Osteocyte (in vitro differentiated cells): Measurements from ENCODE around the gene MCFD2. TPM values are rescaled to one million over a fixed set of nuclear protein-coding genes. Genes with fewer than 3 reads are reported as not detected.

Experiments
- DNase-seq: peaks from one replicate; pipeline ENCODE4 v3.0.0; 2021; ENCODE audit warnings: mixed read lengths; ENCODE audit not compliant: unreplicated experiment; ENCODE audit errors: extremely low spot score
- H3K27ac Mint-ChIP-seq: one replicate; pipeline ENCODE4 v1.8.0; 2021; ENCODE audit warnings: mild to moderate bottlenecking, mixed read lengths; ENCODE audit not compliant: unreplicated experiment
- H3K27me3 Mint-ChIP-seq: one replicate; pipeline ENCODE4 v1.8.0; 2021; ENCODE audit warnings: mixed read lengths; ENCODE audit not compliant: unreplicated experiment
- H3K36me3 Mint-ChIP-seq: one replicate; pipeline ENCODE4 v1.8.0; 2021; ENCODE audit warnings: mixed read lengths; ENCODE audit not compliant: unreplicated experiment
- H3K4me1 Mint-ChIP-seq: one replicate; pipeline ENCODE4 v1.8.0; 2021; ENCODE audit warnings: mixed read lengths; ENCODE audit not compliant: unreplicated experiment
- H3K4me3 Mint-ChIP-seq: one replicate; pipeline ENCODE4 v1.8.0; 2021; ENCODE audit warnings: mild to moderate bottlenecking, moderate library complexity, mixed read lengths; ENCODE audit not compliant: unreplicated experiment
- H3K9me3 Mint-ChIP-seq: one replicate; pipeline ENCODE4 v1.8.0; 2021; ENCODE audit warnings: mixed read lengths; ENCODE audit not compliant: unreplicated experiment
- CTCF ChIP-seq: fragments of 200-600 bp; sonication (generic); IDR thresholded peaks from 2 replicates; pipeline ENCODE4 v1.5.0; 2021; ENCODE audit warnings: antibody characterized with exemption, mild to moderate bottlenecking, moderate library complexity
- total RNA-seq: library from RNA; stranded (reverse); gene quantifications from 2 replicates; pipeline ENCODE4 v1.2.1, GENCODE V29; 2021

The MCFD2 gene
- total RNA-seq, 1 donor from 2014 or later: 106 TPM

- H3K4me1 Mint-ChIP-seq: peaks cover 50% of the 10 kb centered on the region
- H3K27ac Mint-ChIP-seq: no peak overlapping the region
- no peaks in the 10 kb centered on the region for H3K36me3 Mint-ChIP-seq
- H3K4me3 Mint-ChIP-seq: no peak overlapping the region
- no peak for DNase-seq
- peaks cover 8% of the 10 kb centered on the region for H3K9me3 Mint-ChIP-seq
- TF ChIP-seq CTCF: no peak
- H3K27me3 Mint-ChIP-seq: no peaks in the 10 kb centered on the region
Observed at GRCh38 chr2:46886268-46887027, 29.2 kb downstream of the MCFD2 start.

GRCh38 chr2:46885376-46885775, 30.2 kb downstream of the MCFD2 start:
- Mint-ChIP-seq H3K4me1 (peaks cover 58% of the 10 kb centered on the region), H3K36me3 (no peaks in the 10 kb centered on the region), H3K27ac (peak overlapping the region; percentile 72), H3K9me3 (peaks cover 8% of the 10 kb centered on the region), H3K27me3 (no peaks in the 10 kb centered on the region), H3K4me3 (no peak overlapping the region)
- DNase-seq: no peak
- TF ChIP-seq CTCF: no peak

- Mint-ChIP-seq H3K4me3 (no peak overlapping the region), H3K27ac (no peak overlapping the region), H3K9me3 (no peaks in the 10 kb centered on the region), H3K4me1 (peaks cover 33% of the 10 kb centered on the region), H3K36me3 (no peaks in the 10 kb centered on the region), H3K27me3 (no peaks in the 10 kb centered on the region)
- no peak for TF ChIP-seq CTCF
- no peak for DNase-seq
Observed at GRCh38 chr2:46879511-46879910, 36.1 kb downstream of the MCFD2 start.

- Mint-ChIP-seq H3K27me3 (no peaks in the 10 kb centered on the region), H3K4me1 (peaks cover 35% of the 10 kb centered on the region), H3K36me3 (no peaks in the 10 kb centered on the region), H3K27ac (no peak overlapping the region), H3K9me3 (no peaks in the 10 kb centered on the region), H3K4me3 (no peak overlapping the region)
- no peak for DNase-seq
- no peak for TF ChIP-seq CTCF
Observed at GRCh38 chr2:46878886-46879285, 36.7 kb downstream of the MCFD2 start.

- Mint-ChIP-seq H3K4me3 (no peak overlapping the region), H3K4me1 (peaks cover 41% of the 10 kb centered on the region), H3K27ac (no peak overlapping the region), H3K9me3 (no peaks in the 10 kb centered on the region), H3K36me3 (no peaks in the 10 kb centered on the region), H3K27me3 (no peaks in the 10 kb centered on the region)
- no peak for TF ChIP-seq CTCF
- DNase-seq: no peak
Observed at GRCh38 chr2:46878240-46878877, 37.2 kb downstream of the MCFD2 start.
